AG10803 (cell line): ENCODE results near the gene NSG1.

Experiments used
- DNase-seq: peaks from one replicate; pipeline ENCODE4 v3.0.0; 2010; ENCODE audit warnings: low read depth
- H3K4me3 ChIP-seq: 2 replicates; pipeline ENCODE4 v1.5.1; 2011; ENCODE audit warnings: mild to moderate bottlenecking, low read length, control low read depth
- TF ChIP-seq, protein P1 (sequence below): conservative IDR thresholded peaks from 2 replicates; pipeline ENCODE4 v1.5.1; 2011; ENCODE audit warnings: mild to moderate bottlenecking, low read length, control low read depth, inconsistent platforms

Gene NSG1, protein sequence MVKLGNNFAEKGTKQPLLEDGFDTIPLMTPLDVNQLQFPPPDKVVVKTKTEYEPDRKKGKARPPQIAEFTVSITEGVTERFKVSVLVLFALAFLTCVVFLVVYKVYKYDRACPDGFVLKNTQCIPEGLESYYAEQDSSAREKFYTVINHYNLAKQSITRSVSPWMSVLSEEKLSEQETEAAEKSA

DNA sequence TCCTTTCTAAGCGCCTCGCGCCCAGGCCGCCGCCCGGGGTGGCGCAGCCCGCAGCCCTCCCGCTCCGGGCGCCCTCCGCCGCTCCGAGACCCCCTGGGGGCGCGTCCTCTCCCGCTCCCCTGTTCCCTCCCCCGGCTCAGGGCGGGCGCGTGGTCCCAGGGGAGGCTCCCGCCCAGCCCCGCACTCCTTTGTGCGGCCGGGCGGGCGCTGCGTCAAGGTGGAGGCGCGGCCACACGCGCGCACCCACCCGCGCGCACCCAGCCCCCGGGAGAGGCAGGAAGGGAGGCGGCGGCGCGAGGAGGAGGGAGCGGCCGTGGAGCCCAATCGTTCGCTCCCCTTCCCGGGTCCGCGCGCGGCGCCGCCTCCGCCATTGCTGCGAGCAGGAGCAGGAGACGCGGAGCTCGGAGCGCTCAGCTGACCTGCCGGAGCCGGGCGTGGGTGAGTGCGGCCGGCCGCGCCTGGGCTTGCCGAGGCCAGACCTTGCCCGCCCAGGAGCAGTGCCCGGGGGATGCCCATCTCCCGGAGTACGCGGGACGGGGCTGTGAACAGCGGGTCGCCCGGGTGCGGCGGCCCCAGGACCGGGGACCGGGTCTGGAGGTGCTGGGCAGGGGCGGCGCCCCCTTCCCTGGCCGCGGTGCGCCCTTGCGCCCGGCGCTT is at the start of gene NSG1:
TSS of gene NSG1 (plus strand) at position 367 of the 657 bp plus-strand sequence. CDS start 528 bp downstream, outside the sequence.
- DNase-seq: peak; percentile 9
- peak within 1 kb of the TSS; percentile 15 for H3K4me3 ChIP-seq
- TF ChIP-seq, protein P1, sequence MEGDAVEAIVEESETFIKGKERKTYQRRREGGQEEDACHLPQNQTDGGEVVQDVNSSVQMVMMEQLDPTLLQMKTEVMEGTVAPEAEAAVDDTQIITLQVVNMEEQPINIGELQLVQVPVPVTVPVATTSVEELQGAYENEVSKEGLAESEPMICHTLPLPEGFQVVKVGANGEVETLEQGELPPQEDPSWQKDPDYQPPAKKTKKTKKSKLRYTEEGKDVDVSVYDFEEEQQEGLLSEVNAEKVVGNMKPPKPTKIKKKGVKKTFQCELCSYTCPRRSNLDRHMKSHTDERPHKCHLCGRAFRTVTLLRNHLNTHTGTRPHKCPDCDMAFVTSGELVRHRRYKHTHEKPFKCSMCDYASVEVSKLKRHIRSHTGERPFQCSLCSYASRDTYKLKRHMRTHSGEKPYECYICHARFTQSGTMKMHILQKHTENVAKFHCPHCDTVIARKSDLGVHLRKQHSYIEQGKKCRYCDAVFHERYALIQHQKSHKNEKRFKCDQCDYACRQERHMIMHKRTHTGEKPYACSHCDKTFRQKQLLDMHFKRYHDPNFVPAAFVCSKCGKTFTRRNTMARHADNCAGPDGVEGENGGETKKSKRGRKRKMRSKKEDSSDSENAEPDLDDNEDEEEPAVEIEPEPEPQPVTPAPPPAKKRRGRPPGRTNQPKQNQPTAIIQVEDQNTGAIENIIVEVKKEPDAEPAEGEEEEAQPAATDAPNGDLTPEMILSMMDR: no peak

DNA sequence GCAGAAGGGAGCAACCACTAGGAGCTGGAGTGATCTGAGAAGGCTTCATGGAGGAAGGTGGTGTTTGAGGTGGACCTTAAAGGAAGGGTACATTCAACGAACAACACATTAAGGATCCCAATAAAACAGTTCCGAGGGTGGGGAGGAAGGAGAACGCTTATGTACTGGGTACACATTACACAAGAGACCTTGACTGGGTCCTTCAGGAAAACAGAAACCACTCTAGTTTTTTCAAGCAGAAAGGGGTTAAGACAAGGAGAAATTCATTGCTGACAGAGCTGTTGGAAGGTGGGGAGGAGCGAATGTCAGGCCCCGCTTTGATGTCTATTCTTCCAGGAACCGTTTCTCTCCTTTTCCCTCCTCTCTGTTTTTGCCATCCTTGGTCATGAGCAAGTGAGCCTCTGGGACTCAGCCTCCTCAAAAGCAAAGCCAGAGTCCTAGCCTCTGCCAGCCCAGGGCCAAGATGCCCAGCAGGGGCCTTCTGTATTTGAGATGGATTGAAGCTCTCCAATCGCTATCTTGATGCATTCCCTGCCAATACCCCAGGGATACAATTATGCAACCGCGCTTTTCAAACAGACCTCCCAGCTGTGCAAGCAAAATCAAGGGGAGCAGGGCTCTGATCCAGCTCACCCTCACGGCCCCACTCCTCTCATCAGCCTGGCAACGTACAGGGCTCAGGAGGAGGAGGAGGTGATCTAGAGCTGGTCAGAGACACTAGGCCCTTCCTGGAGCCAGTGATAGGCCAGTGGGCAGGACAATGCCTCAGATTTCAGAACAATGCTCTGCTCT is 48.5 kb upstream of the NSG1 start:
- no peak for DNase-seq
- no peak overlapping the region for H3K4me3 ChIP-seq
- TF ChIP-seq, protein P1: no peak

DNA sequence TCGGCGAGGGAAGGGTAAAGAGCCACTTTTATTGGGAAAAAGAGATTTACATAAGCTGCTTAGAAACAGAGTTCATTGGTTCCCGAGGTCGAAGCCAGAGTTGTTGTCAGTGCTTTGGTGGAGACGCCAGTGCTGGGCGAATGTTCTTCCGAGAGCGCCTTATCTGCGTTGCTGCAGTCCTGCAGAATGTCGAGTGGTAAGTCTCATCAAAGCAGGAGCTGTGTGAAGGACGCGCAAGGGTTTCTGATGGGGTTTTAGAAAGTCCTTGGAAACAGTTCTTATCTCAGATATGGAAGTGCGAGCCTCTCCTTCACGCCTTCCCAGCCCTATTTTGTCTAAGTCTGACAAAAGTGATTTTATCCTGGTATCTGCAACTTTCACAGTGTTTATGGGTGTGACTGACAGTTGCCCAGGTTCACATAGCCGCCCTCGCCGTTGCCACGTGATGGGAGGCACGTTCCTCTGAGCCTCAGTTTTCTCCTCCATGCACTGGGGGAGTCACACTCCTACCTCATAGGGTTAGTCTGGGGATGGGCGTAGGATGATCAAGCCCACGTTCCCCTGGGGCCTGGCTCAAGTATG is 47.3 kb upstream of the NSG1 start:
- TF ChIP-seq, protein P1: no peak
- no peak overlapping the region for H3K4me3 ChIP-seq
- no peak for DNase-seq

DNA sequence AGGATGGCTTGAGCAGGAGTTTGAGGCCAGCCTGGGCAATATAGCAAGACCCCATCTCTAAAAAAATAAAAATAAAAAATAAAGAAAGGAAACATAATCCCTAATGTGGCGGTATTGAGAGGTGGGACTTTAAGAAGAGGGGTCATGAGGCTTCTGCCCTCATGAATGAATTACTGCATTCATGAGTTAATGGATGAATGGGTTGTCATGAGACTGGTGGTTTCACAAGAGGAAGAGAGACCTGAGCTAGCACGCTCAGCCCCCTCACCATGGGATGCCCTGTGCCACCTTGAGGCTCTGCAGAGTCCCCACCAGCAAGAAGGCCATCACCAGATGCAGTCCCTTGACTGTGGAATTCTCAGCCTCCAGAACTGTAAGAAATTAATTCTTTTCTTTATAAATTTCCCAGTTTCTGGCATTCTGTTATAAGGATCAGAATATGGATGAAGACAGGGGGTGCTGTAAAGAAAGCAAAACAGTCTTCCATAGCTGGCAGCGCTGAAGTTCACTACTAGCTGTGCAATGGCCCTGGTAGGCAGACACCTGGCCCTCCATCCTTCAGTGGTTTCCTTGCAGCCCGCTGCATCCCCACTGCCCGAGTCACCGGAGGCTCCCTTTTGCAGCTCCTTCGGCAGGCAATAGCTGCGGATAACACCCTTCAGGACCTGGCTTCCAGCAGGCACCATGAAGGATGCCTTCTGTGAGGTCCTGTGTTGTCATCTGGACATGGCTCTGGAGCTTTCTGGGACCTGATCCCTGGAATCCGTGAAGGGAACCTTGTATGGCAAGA is 44.8 kb upstream of the NSG1 start:
- TF ChIP-seq, protein P1: no peak
- H3K4me3 ChIP-seq: no peak overlapping the region
- no peak for DNase-seq

DNA sequence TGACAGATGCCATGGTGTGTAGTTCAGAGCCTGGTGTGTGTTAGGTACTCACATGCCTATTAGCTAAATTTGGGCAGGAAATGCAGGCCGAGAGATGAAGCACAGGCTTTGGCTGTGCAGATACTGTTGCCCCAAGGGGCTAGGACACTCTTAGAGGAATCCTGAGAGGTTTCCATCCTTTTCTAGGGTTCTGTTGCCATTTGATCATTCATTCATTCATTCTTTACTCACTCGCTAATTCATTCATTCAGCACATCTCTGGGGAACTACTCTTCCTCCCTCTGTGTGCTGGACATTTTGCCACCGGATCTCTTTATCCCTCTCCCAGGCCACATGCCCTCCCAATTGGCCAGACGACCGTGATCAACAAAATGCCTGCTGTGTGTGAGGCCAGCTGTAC is 43.9 kb upstream of the NSG1 start:
- no peak overlapping the region for H3K4me3 ChIP-seq
- TF ChIP-seq, protein P1: no peak
- DNase-seq: no peak

DNA sequence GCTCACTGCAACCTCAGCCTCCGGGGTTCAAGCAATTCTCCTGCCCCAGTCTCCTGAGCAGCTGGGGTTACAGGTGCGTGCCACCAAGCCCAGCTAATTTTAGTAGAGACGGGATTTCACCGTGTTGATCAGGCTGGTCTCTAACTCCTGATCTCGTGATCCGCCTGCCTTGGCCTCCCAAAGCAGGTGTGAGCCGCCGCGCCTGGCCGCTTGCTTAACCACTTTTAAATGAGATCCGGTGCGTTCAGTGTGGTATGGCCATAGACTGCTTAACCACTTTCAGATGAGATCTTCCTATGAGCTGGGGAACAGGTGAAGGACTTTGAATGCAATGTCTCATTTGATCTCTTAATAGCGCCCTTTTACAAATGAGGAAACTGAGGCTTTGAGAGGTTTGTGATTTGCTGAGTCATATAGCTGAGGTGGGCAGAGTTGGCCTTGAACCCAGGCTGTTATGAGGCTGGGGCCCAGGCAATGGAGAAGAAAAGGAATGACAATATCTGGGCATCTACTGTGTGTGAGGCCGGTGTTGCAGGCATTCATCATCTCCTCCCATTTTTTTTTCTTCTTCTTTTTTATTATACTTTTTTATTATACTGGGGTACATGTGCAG is 41.9 kb upstream of the NSG1 start:
- TF ChIP-seq, protein P1: no peak
- no peak for DNase-seq
- H3K4me3 ChIP-seq: no peak overlapping the region
